Central memory CD8-positive, alpha-beta T cell (primary cell): ENCODE data around the gene TMEM79.
"Not testable (repeated sequence)": the region's sequence is repeated elsewhere in the genome, so short reads cannot be mapped to it uniquely, and the experiment has no call there.

ENCODE experiments used
- ATAC-seq: fragments of 150-1000 bp; cut with Tn5 transposase; replicated peaks from 2 replicates; pipeline ENCODE4 v1.10.0; 2022; ENCODE audit warnings: mild to moderate bottlenecking, moderate FRiP score, moderate number of reproducible peaks; ENCODE audit not compliant: poor library complexity, severe bottlenecking; ENCODE audit errors: extremely low read depth
- DNase-seq, 2 donors: peaks; one replicate each; pipeline ENCODE4 v3.0.0; 2021; ENCODE audit warnings: low spot score in 2 of 2
- H3K27ac Mint-ChIP-seq: one replicate; pipeline ENCODE4 v1.8.0; 2022; ENCODE audit warnings: low read depth, mild to moderate bottlenecking, moderate library complexity, mixed read lengths
- H3K27me3 Mint-ChIP-seq: one replicate; pipeline ENCODE4 v1.8.0; 2022; ENCODE audit warnings: mixed read lengths
- H3K36me3 Mint-ChIP-seq: one replicate; pipeline ENCODE4 v1.8.0; 2022; ENCODE audit warnings: mild to moderate bottlenecking, moderate library complexity, mixed read lengths; ENCODE audit not compliant: insufficient read depth
- H3K4me1 Mint-ChIP-seq: one replicate; pipeline ENCODE4 v1.8.0; 2022; ENCODE audit warnings: mixed read lengths
- H3K4me3 Mint-ChIP-seq: one replicate; pipeline ENCODE4 v1.8.0; 2022; ENCODE audit warnings: mild to moderate bottlenecking, moderate library complexity, mixed read lengths
- H3K9me3 Mint-ChIP-seq: one replicate; pipeline ENCODE4 v1.8.0; 2022; ENCODE audit warnings: mixed read lengths

TMEM79 gene

GRCh38 chr1:156291226-156292061 lies 7.3 kb downstream of the TMEM79 start:
- Mint-ChIP-seq H3K27me3 (no peaks in the 10 kb centered on the region), H3K9me3 (no peaks in the 10 kb centered on the region), H3K4me1 (peaks cover 22% of the 10 kb centered on the region), H3K36me3 (peaks cover 16% of the 10 kb centered on the region), H3K27ac (no peak overlapping the region), H3K4me3 (no peak overlapping the region)
- no peak for DNase-seq
- ATAC-seq, result no peak

GRCh38 chr1:156293098-156293434 lies 8.9 kb downstream of the TMEM79 start:
- no peak overlapping the region for H3K4me3 Mint-ChIP-seq
- peaks cover 22% of the 10 kb centered on the region for H3K4me1 Mint-ChIP-seq

DNA sequence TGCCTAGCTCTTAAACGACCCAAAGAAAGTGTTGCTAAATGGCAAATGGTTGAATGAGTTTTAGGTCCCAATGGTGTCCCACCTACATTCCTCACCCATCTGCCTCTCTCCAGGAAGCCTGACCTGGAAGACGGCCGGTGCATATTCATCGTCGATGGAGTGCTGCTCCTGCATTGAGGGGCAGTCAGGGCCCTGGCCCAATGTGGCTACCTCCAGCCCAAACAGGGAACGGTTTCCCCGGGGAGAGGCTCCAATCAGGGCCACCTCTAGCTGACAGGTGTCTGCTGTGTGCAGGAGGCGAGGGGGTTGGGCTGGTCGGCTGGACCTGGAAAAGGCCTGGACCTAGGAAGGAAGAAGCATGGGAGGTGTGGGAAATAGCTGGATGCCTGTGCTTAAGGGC lies 9.8 kb downstream of the TMEM79 start:
- DNase-seq (no peak), ATAC-seq (no peak)
- Mint-ChIP-seq H3K27me3 (no peaks in the 10 kb centered on the region), H3K4me3 (peak overlapping the region; percentile 80), H3K9me3 (no peaks in the 10 kb centered on the region), H3K36me3 (peaks cover 9% of the 10 kb centered on the region), H3K4me1 (peaks cover 22% of the 10 kb centered on the region), H3K27ac (no peak overlapping the region)

More at GRCh38 chr1:156293098-156293434, 8.9 kb downstream of the TMEM79 start:
- peaks cover 13% of the 10 kb centered on the region for H3K36me3 Mint-ChIP-seq
- H3K27ac Mint-ChIP-seq, result peak overlapping the region; percentile 82
- DNase-seq, result no peak
- no peak for ATAC-seq
- no peaks in the 10 kb centered on the region for H3K9me3 Mint-ChIP-seq
- no peaks in the 10 kb centered on the region for H3K27me3 Mint-ChIP-seq

DNA sequence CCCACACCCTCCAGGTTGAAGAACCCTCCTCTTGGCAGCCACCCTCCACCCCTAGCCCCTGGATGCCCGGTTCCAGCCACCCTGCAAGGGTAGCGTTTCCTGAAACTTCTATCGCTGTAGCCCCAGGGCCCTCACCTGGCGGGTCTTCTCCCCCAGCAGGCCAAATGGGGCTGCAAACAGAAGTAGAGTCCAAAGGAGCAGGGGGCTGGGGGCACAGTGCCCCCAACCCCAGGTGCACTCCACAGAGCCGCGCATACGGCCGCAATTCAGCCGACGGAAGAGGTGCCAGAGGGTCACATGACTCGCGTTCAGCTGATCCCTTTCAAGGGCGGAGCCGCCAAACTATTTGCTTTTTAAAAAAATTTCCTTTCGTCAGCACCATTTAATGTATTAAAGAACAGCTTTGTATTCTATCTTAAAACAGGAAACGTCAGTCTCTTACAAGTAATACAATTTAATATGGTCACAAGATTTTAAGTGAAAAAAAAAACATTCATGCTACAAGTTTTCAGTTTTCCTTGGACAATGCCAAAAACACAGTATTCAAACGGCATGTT lies 11.3 kb downstream of the TMEM79 start, which contains the start of gene GLMP:
TSS of gene GLMP (minus strand) at position 289 of the 557 bp plus-strand sequence. CDS start at position 255, 34 bp downstream.
- H3K9me3 Mint-ChIP-seq, result no peaks in the 10 kb centered on the region
- H3K27me3 Mint-ChIP-seq, result no peaks in the 10 kb centered on the region
- ATAC-seq (peak; percentile 83), DNase-seq (no peak)
- peaks cover 22% of the 10 kb centered on the region for H3K4me1 Mint-ChIP-seq
- H3K4me3 Mint-ChIP-seq, result peak within 1 kb of the TSS; percentile 80
- H3K27ac Mint-ChIP-seq, result peak within 1 kb of the TSS; percentile 41
- H3K36me3 Mint-ChIP-seq, result peaks cover 6% of the 10 kb centered on the region

DNA sequence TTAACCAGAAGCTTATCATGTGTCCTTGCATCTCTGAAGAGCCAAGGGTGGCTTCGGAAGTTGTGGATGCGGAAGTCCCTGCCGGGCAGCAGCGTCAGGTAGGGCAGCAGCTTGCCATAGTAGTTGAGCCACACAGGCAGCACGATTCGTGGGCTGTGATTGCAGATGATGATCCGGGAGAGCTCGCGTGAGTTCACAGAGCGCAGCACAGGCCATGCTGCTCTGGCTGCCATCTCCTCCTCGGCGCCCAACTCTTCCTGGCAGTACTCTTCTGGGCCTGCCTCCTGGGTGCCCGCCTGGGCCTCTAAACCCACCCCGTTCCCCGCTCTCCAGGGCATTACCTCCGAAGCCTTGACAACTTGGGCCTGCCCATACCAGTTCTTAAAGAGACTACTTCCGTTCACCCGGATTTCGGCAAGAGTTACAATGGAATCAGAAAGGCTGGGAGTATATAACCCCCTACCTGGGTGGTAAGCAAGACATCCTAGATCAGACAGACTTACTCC lies 14.8 kb downstream of the TMEM79 start, which contains the start of gene VHLL:
TSS of gene VHLL (minus strand) at position 456 of the 506 bp plus-strand sequence. CDS start at position 338, 118 bp downstream.
- Mint-ChIP-seq H3K27ac (no peak within 1 kb of the TSS), H3K4me3 (no peak within 1 kb of the TSS), H3K27me3 (no peaks in the 10 kb centered on the region), H3K9me3 (no peaks in the 10 kb centered on the region), H3K36me3 (peaks cover 6% of the 10 kb centered on the region), H3K4me1 (peaks cover 16% of the 10 kb centered on the region)
- ATAC-seq (no peak), DNase-seq (no peak)

DNA sequence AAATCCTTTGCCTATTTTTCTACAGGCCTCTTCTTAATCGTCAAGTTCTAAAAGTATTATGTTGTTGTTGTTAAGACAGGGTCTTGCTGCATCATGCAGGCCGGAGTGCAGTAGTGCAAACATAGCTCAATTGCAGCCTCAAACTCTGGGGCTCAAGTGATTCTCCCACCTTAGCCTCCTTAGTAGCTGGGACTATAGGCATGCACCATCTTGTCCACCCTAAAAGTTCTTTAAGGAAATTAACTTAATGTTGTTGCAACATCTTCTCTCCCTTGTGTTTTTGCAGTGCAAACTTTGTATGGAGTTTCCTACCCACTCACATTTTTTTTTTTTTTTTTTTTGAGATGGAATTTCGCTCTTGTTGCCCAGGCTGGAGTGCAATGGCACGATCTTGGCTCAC lies 19.1 kb downstream of the TMEM79 start:
- Mint-ChIP-seq H3K4me3 (no peak overlapping the region), H3K36me3 (peaks cover 25% of the 10 kb centered on the region), H3K4me1 (no peaks in the 10 kb centered on the region), H3K27me3 (no peaks in the 10 kb centered on the region), H3K9me3 (no peaks in the 10 kb centered on the region), H3K27ac (no peak overlapping the region)
- ATAC-seq, result no peak
- no peak for DNase-seq

GRCh38 chr1:156305215-156305614 lies 21.1 kb downstream of the TMEM79 start:
- Mint-ChIP-seq H3K4me3 (no peak overlapping the region), H3K27ac (no peak overlapping the region), H3K36me3 (peaks cover 38% of the 10 kb centered on the region), H3K27me3 (no peaks in the 10 kb centered on the region), H3K4me1 (no peaks in the 10 kb centered on the region), H3K9me3 (no peaks in the 10 kb centered on the region)
- DNase-seq (no peak), ATAC-seq (no peak)

DNA sequence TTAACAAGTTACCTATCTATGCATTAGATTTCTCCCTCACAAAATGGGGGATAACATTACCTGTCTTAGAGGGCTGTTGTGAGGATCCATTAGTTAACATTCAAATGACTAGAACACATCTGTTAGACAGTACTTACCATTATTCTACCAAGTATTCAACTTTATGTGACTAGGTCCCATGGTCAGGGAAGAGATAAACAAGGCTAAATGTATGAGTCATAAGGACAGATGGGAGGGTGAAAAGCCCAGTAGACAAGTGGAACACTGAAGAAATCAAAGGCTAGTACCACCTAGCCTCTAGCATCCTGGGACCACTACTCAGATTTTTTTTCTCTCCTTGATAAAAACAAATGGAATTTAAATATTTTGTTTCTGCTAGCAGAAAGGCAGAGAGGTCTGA lies 24.0 kb downstream of the TMEM79 start:
- no peaks in the 10 kb centered on the region for H3K4me1 Mint-ChIP-seq

DNA sequence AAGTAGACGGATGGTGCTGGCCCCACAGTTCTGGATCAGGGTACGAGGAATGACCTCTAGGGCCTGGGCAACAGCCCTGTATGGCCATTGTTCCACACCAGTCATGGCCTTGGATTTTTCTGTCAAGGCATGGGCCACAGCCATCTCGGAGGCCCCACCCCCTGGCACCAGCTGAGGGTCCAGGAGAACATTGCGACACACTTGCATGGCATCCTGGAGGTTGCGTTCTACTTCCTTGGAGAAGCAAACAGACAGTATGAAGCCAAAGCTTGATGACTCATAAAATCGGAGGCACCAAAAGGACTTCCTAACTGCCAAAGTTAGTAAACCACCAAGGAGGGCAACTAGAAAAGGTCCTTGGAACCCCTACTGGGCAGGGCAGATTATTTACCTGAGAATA lies 26.8 kb downstream of the TMEM79 start:
- Mint-ChIP-seq H3K4me1 (no peaks in the 10 kb centered on the region), H3K27me3 (no peaks in the 10 kb centered on the region), H3K36me3 (peaks cover 64% of the 10 kb centered on the region), H3K4me3 (no peak overlapping the region), H3K9me3 (no peaks in the 10 kb centered on the region), H3K27ac (no peak overlapping the region)
- DNase-seq (no peak), ATAC-seq (no peak)

More for the DNA sequence above, 24.0 kb downstream of the TMEM79 start:
- H3K27ac Mint-ChIP-seq, result no peak overlapping the region
- no peaks in the 10 kb centered on the region for H3K9me3 Mint-ChIP-seq
- H3K27me3 Mint-ChIP-seq, result no peaks in the 10 kb centered on the region
- H3K36me3 Mint-ChIP-seq, result peaks cover 56% of the 10 kb centered on the region
- no peak for DNase-seq
- H3K4me3 Mint-ChIP-seq, result no peak overlapping the region
- no peak for ATAC-seq

DNA sequence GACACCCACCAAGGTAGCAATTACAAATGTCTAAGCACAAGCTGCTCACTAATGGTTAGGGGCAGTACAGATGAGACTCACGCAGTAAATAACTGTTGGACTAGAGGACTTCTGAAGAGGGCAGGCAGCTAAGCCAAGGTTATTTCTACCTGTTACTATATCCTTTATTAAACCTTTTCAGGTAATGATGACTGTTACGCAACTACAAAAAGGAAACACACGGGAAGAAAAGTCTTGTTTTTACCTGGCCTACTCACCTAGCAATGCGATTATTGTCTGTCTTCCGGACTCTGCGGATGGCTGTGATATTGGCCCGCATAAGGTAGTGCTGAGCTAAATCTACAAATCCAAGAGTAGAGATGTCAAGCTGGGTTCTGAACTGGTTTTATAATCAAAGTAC lies 32.8 kb downstream of the TMEM79 start:
- no peaks in the 10 kb centered on the region for H3K9me3 Mint-ChIP-seq
- ATAC-seq, result no peak
- DNase-seq, result no peak
- peaks cover 79% of the 10 kb centered on the region for H3K36me3 Mint-ChIP-seq
- no peaks in the 10 kb centered on the region for H3K27me3 Mint-ChIP-seq
- H3K4me1 Mint-ChIP-seq, result no peaks in the 10 kb centered on the region
- H3K4me3 Mint-ChIP-seq, result no peak overlapping the region
- no peak overlapping the region for H3K27ac Mint-ChIP-seq

DNA sequence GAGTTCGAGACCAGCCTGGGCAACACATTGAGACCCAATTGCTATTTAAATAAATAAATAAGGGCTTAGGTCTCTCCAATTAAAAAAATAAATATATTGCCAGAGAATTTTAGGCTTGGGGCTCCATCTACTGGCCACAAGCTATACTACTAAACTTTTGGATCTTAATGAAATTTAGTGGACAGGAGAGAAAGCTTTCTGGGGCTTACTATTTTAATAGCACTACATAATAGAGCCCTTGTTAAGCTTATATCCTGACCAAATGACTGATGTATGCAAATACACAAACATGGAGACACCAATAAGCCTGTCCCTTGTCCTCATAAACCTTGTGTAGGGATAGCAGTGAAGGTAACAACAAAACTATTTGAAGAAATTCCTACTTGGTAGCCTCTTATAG lies 35.5 kb downstream of the TMEM79 start:
- Mint-ChIP-seq H3K9me3 (no peaks in the 10 kb centered on the region), H3K4me1 (no peaks in the 10 kb centered on the region), H3K27me3 (no peaks in the 10 kb centered on the region), H3K4me3 (no peak overlapping the region), H3K36me3 (peaks cover 79% of the 10 kb centered on the region), H3K27ac (no peak overlapping the region)
- no peak for DNase-seq
- no peak for ATAC-seq

GRCh38 chr1:156320560-156320959 lies 36.4 kb downstream of the TMEM79 start:
- Mint-ChIP-seq H3K27me3 (no peaks in the 10 kb centered on the region), H3K4me3 (no peak overlapping the region), H3K4me1 (no peaks in the 10 kb centered on the region), H3K9me3 (no peaks in the 10 kb centered on the region), H3K36me3 (peaks cover 78% of the 10 kb centered on the region), H3K27ac (no peak overlapping the region)
- no peak for DNase-seq
- no peak for ATAC-seq

DNA sequence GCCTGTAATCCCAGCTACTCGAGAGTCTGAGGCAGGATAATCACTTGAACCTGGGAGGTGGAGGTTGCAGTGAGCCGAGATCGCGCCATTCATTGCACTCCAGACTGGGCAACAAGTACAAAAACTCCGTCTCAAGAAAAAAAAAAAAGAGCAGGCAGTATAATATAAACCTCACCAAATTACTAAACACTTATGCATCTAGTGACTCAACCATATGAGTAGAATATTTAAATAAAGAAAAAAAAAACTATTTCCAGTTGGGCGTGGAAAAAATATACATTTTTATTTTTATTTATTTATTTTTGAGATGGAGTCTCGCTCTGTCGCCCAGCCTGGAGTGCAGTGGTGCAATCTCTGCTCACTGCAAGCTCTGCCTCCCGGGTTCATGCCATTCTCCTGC lies 39.1 kb downstream of the TMEM79 start:
- not testable (repeated sequence) for DNase-seq, H3K4me1 Mint-ChIP-seq, ATAC-seq, H3K27ac Mint-ChIP-seq, H3K27me3 Mint-ChIP-seq, H3K9me3 Mint-ChIP-seq, H3K4me3 Mint-ChIP-seq
- H3K36me3 Mint-ChIP-seq, result peaks cover 61% of the 10 kb centered on the region
